CD4-positive, alpha-beta T cell treated with Interferon alpha-2 for 1 hour (primary cell): ENCODE measurements around the gene THTPA.
"Not testable (repeated sequence)": the region's sequence is repeated elsewhere in the genome, so short reads cannot be mapped to it uniquely, and the experiment has no call there.

Source experiments
- DNase-seq, 2 donors: peaks; one replicate each; pipeline ENCODE4 v3.0.0-alpha.2; 2020 to 2022

THTPA gene

DNA sequence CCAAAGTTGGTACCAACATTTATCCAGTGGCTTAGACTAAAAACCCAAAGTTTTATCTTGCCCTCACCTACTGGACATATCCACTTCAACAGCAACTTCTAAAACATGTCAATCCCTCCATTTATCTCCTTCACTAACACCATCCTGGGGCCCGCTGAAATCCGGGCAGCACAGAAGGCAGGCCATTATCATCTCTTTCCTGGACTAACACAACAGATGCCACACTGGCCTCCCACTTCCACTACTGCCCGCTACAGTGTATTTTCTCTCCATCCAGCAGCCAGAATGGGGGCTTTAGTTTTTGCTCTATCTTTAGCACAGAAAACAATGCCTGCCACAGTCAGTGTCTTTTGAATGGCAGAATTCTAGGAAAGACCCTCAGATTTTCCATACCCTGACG is 20.1 kb upstream of the THTPA start:
- no peak for DNase-seq

DNA sequence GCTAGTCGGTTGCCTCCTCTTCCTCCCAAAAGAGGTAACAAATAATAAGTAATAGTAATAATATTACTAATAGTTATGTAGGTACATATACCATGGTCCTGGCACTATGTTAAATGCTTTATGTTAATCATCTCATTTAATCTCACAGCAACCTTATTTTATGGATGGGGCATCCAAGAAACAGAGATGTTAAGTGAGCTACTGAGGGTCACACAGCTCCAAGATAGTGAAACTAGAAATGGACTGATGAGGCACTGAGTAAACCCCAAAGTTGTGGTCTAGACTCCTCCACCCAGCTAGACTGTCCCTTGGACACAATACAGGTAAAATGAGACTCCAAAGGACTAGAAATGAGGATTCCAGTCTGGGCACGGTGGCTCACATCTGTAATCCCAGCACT is 19.6 kb upstream of the THTPA start:
- DNase-seq, result no peak

DNA sequence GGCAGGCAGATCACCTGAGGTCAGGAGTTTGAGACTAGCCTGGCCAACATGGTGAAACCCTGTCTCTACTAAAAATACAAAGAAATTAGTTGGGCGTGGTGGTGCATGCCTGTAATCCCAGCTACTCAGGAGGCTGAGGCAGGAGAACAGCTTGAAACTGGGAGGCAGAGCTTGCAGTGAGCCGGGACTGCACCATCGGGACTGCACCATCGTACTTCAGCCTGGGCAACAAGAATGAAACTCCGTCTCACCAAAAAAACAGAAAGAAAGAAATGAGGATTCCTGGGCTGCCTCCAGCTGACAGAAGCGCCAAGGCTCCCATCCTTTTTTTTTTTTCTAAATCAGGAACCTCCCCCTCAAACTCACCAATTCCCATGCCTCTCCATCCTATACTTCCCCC is 19.2 kb upstream of the THTPA start:
- DNase-seq, result not testable (repeated sequence)

DNA sequence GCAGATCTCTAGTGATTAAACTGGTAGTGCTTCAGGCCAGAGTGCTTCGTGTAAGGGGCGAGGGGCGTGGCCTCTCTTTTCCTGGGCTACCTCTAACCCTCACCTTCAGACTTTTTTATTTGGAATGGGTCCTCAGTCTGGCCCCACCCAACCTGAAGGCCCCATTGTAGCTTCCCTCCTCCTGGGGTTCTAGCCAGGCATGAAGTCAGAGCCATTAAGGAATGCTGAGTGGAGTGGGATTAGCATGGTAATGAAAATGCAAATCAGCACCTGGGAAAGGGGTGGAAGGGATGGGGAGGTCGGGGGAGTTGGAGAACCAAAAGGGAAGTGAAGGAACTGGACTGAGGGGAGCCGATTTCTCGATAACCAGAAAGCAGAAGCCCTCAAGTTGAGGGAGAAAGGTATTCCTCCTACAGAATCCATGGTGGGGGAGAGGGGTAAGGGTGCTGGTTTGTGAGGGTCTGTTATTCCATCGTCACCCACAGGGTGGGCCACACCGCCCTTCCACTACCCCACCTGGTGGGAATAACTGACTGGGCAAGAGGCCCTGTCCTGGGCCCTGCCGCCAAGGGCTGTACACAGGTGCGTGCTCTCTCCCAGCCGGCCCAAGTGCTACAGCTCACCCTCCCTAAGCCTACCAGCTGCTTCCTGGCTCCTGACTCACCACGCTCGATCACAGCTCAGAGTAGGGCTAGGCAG is 18.6 kb upstream of the THTPA start:
- no peak for DNase-seq

GRCh38 chr14:23538050-23538718 is 17.9 kb upstream of the THTPA start:
- no peak for DNase-seq

GRCh38 chr14:23538785-23539184 is 17.3 kb upstream of the THTPA start:
- DNase-seq, result no peak

DNA sequence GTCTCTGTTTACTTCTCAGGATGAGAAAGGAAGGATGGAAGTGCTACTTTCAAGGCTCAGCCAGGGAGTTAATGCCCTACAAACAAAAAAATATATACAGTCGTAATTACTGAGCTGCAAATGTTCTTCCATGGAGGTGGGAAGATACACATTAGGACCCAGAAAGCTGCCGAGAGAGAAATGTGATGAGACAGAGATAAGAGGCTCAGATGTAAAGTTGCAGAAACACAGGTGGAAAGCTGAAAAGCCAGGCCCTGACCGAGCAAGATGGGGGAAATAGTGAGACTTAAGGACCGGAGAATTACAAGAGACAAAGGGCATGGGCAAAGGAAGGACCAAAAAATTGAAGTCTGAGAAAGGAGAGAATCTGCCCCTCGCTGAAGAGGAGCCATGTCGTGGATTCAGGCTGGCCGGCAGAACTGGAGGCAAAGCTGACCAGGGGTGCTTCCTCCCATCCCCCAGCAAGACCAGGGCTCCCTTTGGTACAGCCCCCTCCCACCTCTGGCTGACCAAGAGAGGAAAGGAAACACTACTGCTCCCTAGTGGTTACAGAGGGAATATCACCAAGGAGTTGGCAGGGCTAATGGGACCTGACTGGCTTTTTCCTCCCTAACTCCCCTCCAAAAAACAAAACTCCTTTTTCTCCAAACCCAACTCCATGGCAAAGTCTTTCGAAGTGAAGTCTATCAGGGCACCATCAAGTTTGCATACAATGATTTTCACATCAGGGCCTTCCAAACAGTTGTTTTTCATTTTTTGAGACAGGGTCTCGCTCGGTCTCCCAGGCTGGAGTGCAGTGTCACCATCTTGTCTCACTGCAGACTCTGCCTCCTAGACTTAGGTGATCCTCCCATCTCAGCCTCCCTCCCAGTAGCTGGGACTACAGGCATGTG is 16.6 kb upstream of the THTPA start:
- peak; percentile 7 to 58 for DNase-seq

- DNase-seq, result no peak
Observed at GRCh38 chr14:23540141-23540469, 16.0 kb upstream of the THTPA start.

GRCh38 chr14:23542261-23542660 is 13.8 kb upstream of the THTPA start:
- DNase-seq, result no peak

DNA sequence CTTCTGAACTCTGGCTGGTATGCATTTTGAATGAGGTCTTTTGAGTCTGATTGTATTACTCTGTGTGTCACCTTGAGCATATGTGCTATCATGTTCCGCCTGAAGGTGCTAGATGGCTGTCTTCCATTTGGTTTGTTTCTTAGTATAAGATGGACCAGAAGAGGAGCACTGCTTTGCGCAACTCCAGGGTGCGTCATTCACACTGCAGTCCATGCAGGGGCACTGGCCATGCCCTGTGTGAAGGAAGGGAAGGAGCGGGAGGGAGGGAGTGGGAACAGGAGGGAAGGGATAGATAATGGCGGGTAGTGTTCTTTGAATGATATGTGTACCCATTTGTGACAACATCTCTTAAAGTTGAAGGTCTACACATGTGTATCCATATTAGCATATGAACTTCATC is 12.7 kb upstream of the THTPA start:
- DNase-seq, result no peak

DNA sequence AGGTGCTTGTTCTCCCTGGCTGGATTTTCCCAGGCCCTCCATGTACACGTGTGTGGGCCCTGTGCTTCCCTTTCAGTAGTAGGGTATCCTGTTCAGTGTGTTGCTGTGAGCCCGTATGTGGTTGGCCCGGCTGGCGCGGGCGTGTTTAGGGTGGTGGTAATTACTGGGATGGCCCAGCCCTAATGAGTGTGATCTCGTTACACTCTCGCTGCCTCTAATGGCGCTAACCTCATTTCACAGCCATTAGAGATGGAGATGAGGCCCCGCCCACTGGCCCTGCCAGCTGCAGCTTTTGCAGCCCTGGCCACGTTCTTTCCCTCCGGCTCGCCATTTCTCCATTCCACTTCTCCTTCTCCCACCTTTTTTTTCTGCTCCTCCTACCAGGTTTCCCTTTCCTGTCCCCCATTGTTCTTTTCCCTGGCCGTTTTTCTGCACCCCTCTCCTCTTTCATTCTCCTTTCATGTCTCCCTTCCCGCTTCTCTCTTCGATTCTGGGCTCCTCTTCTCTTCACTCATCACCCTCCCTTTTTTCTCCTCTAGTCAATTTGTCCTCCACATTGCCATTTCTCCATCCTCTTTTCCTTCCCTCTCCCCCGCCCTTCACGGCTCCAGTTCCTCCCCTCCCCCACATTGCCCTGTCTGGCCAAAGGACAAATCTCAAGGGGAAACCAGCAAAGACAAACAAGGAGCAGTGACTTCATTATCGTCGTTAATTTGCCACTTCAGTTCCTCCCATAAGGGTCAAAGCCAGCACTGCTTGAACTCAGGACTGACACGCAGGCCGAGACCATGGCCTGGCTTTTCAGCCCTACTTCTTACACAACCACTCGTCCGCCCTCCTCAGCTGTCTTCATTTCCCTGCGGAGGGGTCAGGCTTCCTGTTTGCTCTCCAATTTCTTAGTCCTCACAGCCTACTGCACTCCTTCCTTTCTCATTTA is 11.3 kb upstream of the THTPA start:
- DNase-seq, result no peak

DNA sequence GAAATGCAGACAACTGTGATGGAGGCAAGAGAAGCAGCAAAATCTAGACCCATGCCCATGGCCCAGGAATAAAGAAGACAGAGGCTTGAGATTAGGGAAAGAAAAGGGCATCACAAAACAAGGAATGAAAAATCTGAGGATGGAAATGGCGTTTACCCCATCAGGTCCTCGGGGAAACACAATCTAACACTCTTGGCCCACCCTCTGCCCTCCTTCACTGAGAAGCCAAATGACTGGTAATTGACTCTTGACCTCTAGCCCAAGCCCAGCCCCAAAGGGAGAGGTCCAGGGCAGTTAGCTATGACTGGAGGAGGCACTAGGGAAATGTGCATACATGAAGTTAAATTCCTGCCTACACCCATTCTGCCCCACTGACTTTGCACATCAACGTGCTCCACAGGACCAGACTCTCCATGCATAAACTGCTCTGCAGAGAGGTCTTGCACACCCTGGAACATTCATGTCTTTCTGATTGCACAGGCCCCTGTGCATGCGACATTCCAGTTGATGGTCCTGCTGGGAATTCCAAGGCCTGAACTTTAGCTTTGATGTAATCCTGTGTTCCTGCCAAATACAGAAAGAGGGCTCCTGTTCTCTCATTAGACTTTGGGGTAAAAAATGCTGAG is 10.2 kb upstream of the THTPA start:
- no peak for DNase-seq

DNA sequence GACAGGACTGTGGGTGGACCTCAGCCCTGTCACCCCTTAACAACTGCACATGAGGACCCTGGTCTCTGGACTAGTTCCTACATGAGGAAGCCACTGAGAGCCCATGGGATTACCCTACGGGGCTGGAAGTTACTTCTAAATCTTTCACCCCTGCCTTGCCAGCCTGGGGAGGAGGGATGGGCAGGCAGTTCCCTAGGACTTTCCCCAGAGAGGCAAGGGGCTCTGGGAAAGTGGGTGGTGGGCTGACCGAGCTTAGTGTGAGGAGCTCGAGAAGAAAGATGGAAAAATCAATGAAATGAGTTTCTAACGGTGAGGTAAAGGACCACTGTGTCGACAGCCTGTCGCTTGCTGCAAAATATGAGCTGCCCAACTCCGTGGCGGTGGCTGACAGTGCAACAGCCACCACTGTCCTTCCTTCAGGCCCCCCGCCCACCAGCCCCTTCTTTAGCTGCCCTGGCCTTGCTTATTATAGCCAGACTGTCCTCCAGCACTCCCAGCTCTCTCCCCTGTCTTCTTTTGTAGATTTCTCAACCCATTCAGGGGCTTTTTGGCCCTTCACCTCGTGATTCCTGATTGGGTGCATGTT is 9.5 kb upstream of the THTPA start:
- DNase-seq, result no peak

DNA sequence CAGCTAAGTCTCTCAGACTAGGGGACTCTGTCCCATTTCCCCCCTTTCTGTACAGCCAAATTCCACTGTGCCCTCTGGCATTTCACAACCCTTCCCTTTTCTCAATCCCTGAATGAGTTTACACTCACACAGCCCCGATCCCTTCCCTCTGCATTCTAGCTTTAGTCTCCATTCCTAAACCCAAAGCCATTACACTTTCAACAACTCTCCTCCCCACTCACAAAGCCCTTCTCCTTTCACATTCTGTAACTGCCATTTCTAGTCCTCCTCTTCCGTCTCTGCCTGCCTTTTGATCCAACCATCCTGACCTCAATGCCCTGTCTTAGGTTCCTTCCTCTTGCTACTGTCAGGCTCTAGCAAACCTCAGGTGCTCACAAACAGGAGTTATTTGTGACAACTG is 8.1 kb upstream of the THTPA start:
- DNase-seq, result no peak

DNA sequence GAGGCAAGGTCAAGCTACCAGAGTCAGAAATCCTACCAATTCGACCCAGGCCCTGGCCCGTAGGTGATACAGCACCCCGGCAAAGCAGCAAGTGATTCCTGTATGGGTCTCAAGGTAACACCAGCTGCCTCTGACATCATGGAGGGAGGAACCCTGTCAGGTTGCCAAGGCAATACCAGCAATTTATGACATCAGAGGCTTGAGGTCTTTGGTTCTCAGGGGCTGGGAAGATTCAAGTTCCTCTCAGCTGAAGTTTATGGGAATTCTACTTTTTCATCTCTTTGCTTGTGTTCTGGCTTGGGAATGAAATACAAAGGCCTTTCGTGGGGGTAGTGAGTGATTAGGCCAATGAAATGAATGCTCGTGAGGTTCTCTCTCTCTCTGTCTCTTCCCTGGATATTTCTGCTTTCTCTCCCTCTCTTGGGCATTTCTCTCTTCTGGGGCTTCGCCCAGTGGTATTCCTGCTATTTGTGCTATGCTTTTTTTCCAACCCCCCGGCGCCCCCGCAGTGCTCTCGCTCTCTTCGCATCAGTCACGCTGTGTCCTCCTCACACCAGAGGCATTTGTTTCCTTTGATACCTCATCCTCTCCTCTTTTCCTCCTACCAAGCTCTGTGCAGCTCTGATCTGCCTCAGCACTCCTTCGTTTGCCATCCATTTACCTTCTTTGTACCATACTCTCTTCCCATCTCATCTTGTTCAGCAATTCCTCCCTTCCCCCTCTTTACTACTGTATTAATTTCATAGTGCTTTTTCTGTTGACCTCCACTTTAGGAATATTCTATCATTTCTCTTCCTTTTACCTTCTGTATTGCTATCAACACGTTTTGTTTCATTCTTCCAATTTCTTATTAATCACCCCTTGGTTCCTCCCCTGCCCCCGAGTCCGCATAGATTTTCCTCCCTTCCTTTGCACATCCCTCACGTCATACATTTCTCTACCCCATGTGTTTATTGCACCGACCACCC is 7.4 kb upstream of the THTPA start:
- DNase-seq, result no peak

DNA sequence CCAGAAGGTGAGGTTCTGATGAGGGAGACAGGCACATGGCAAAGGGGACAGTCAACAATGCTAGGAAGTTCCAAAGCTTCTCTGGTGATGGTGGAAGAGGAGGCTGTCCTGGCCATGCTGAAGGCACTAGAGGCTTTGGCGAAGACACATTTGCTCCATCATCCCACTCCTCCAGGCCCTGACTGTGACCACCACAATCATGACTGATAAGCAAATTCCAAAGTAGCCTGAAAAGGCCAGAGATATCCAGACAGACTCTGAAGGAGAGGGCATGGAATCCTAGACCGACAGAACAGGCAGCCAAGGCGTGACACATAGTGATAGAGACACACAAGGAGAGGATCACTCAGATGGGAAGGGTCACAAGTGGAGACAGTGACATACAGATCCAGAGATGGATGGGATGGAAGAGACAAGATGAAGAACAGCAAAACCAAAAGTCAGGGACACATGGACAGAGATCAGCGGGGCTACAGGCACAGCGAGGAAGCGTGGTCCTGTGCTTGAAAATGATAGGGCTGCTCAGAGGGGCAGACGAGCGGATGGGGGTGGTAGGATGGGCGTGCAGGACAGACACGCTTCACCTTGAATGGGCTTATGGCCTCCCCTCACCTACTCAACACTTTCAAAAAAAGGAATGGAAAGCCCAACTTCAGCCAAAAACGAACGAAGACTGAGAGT is 5.8 kb upstream of the THTPA start:
- no peak for DNase-seq

DNA sequence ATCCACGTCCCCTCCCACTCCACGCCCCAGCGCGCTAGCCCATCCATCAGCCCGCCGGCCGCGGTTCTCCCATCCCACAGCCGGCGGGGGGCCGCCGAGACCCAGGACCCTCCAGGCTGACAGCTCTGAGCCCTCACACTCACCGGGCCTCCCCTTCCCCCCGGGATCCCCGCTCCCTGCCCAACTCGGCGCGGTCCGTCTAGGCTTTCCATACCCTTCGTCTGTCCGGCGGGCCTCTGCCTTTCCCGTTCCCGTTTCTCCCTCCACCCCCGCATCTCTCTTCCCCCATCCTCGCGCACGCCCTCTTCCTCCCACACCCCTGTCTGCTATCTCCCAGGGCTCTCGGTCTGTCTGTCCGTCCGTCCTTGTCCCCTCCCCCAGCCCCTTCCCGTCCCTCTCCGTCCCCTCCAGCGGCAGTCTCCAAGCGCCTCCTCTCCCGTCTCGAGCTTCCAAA is 5.2 kb upstream of the THTPA start:
- DNase-seq, result no peak

DNA sequence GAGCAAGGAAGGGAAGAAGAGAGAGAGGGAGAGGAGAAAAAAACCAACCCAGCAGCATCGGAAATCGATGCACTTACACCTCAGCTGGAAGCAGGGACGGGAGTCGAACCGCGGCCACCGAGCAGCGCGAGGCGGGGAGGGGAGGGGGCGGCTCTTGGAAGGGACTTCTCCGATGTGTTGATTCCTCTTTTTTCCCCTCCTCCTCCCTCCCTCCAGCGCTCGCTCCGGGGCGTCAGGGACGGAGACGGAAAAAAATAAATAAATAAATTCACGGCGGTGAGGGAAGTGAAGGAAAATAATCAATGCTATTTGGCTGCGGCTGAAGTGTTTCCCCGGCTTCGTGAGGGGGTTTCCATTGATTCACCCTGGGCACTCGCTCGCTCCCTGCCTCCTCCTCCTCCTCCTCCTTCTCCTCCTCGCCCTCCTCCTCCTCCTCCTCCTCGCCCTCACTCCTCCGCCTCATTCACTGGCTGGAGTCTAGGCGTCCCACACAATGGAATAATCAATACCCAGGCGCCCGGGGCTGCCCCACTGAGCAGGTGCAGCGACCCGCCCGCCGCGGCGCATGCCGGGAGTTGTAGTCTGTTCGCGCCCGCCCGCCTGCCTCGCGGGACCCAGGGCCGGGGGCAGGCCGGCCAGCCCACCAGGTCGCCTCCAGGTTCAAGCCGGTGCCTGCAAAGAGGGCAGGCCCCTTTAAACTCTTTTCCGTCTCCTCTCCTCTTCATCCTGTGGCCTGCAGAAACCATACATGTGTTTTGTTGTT is 4.6 kb upstream of the THTPA start, which contains the start of gene ZFHX2:
Gene ZFHX2, minus strand, starts transcription at position 500 of the 763 bp plus-strand sequence. CDS start 16,440 bp downstream, outside the sequence.
- peak; percentile 53 to 79 for DNase-seq

DNA sequence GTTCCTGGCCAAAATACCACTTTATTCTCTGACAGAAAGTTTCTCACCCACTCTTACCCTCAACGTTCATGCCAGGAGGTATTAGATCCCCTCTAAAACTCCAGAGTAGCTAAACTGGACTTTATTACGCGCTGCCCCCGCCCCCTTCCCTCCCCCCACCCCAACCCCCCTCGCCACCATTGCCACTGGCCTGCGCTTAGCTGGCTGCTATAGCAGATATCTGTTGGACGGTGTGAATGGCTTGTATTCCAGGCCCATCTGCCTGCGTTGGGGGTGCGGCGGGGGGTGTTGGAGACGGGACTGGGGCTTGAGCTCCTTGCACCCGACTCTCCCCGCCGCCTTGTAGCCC is 564 bp upstream of the THTPA start:
- no peak for DNase-seq
